DND-41 (cell line): ENCODE measurements around the gene FERMT2.

Experiments used
- EZH2 ChIP-seq: IDR thresholded peaks from 3 replicates; pipeline ENCODE4 v1.6.1; 2012; ENCODE audit warnings: borderline replicate concordance, low read depth, mild to moderate bottlenecking, moderate library complexity, low read length, inconsistent platforms; ENCODE audit not compliant: severe bottlenecking
- TF ChIP-seq, protein P1 (sequence below): IDR thresholded peaks from 2 replicates; pipeline ENCODE4 v1.5.1; 2012; ENCODE audit warnings: borderline replicate concordance, low read length, moderate library complexity, mild to moderate bottlenecking; ENCODE audit not compliant: poor library complexity, severe bottlenecking; ENCODE audit errors: extremely low read depth

DNA sequence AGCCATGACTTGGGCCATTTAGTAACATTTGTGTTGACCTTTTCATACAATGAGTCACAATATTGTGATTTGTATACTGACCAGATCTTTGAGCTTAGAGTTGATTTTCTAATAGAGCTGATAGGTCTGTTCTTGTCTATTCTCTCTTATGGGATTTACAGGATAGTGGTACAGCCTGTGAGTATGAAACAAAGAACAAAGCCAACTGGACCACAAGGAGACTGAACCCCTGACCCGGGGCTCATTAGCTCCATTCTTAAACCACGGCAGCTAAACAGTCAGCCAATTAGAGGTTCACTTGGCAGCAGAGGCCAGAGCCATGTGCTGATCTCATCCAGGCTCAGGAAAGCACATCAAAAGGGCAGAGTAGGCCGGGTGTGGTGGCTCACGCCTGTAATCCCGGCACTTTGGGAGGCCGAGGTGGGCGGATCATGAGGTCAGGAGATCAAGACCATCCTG, 100.4 kb downstream of the FERMT2 start:
- TF ChIP-seq, protein P1, sequence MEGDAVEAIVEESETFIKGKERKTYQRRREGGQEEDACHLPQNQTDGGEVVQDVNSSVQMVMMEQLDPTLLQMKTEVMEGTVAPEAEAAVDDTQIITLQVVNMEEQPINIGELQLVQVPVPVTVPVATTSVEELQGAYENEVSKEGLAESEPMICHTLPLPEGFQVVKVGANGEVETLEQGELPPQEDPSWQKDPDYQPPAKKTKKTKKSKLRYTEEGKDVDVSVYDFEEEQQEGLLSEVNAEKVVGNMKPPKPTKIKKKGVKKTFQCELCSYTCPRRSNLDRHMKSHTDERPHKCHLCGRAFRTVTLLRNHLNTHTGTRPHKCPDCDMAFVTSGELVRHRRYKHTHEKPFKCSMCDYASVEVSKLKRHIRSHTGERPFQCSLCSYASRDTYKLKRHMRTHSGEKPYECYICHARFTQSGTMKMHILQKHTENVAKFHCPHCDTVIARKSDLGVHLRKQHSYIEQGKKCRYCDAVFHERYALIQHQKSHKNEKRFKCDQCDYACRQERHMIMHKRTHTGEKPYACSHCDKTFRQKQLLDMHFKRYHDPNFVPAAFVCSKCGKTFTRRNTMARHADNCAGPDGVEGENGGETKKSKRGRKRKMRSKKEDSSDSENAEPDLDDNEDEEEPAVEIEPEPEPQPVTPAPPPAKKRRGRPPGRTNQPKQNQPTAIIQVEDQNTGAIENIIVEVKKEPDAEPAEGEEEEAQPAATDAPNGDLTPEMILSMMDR = no peak
- no peak for TF ChIP-seq EZH2
